ENCODE results near the gene ISY1.
"Not testable (repeated sequence)": the region's sequence is repeated elsewhere in the genome, so short reads cannot be mapped to it uniquely, and the experiment has no call there.

ISY1 gene

GRCh38 chr3:129160891-129161859 lies at the start of gene ISY1:
TSS of gene ISY1 (minus strand) at chr3:129161063. CDS start at chr3:129160975, 88 bp downstream.
- no peak for TF ChIP-seq JUND (IDR thresholded peaks at IDR 0.05; ENCODE audit: low read depth)
- in situ Hi-C loops (cut with HindIII; ENCODE audit: low pct_unique_long_range_greater_than_20kb, low sequenced_read_pairs): no loop called here
- peak; percentile 88 to 98 for DNase-seq (ENCODE audit: low read depth in 1 of 2, low spot score in 1 of 2)

DNA sequence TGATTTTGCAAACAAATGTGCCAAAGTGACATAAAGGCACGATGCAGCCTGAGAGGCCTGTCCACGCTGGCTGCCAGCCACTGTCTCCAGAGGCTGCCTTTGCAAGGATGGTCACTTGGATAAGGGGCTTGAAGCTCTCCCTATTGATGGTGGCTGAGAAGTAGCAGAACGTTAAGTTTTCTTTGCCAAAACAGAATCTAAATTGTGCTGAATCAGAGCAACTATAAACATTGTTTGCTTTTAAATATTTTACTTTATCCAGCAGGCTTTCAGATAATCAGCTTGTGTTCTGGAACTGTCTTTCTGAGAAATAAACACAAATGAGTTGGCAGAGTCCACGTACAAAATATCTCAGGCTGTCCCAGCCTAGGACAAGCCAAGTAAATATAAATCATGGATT lies 46.6 kb upstream of the ISY1 start:
- DNase-seq (ENCODE audit: low read depth in 1 of 2, low spot score in 1 of 2): no peak
- in situ Hi-C loops (cut with HindIII; ENCODE audit: low pct_unique_long_range_greater_than_20kb, low sequenced_read_pairs): no loop called here
- TF ChIP-seq JUND (IDR thresholded peaks at IDR 0.05; ENCODE audit: low read depth): no peak

DNA sequence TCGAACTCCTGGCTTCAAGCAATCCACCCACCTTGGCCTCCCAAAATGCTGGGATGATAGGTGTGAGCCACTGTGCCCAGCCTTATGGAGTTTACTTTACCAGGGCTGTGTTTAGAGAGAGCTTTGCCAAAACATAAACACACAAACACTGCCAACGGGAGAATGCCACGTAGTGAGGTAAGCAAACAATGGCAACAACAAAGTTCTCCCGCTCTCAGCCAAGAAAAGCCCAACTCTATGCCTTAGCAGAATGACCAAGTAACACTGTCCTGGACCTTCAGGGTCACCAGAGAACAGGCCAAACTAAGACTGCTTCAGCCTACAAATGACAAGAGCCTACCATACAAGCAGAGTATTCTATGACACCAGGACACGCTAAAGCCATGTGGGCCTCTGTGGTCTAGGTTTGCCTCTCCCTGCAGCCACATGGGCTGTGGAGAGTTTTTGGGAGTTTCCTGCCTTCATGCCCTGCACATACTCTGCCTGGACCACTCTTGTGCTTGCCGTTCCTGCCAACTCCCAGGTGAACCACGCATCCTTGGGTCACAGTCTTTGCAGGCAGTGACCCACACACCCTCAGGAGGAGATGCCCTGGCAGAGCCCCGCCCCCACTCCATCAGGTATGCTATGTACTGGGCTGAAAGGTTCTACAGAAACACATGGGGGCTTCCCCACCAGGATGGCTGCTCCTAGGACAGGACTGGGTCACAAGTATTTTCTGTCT lies 44.4 kb upstream of the ISY1 start:
- in situ Hi-C loops (cut with HindIII; ENCODE audit: low pct_unique_long_range_greater_than_20kb, low sequenced_read_pairs): no loop called here
- DNase-seq (ENCODE audit: low read depth in 1 of 2, low spot score in 1 of 2): peak in 1 of 2 experiments; percentile 83
- TF ChIP-seq JUND (IDR thresholded peaks at IDR 0.05; ENCODE audit: low read depth): no peak

DNA sequence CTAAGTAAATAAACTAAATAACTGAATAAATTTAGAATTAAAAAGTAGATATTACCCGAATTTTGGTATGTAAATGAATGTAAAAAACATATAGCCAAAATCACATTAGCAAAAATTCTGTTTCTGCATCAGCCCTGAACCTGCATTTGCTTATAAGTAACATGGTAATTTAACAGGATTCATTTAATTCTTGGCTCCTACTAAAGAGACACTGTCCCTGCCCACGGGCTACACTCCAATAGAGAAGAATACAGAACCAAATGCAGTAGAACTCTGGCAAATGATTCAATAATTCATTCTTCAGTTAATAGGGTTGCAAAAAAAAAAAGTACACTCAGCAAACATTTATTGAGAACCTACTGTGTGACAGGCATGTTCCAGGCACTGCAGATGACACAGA lies 43.6 kb upstream of the ISY1 start:
- TF ChIP-seq JUND (IDR thresholded peaks at IDR 0.05; ENCODE audit: low read depth): no peak
- in situ Hi-C loops (cut with HindIII; ENCODE audit: low pct_unique_long_range_greater_than_20kb, low sequenced_read_pairs): no loop called here
- DNase-seq (ENCODE audit: low read depth in 1 of 2, low spot score in 1 of 2): no peak

GRCh38 chr3:129199366-129199765 lies 38.5 kb upstream of the ISY1 start:
- in situ Hi-C loops (cut with HindIII; ENCODE audit: low pct_unique_long_range_greater_than_20kb, low sequenced_read_pairs): no loop called here
- no peak for DNase-seq (ENCODE audit: low read depth in 1 of 2, low spot score in 1 of 2)
- TF ChIP-seq JUND (IDR thresholded peaks at IDR 0.05; ENCODE audit: low read depth): no peak

DNA sequence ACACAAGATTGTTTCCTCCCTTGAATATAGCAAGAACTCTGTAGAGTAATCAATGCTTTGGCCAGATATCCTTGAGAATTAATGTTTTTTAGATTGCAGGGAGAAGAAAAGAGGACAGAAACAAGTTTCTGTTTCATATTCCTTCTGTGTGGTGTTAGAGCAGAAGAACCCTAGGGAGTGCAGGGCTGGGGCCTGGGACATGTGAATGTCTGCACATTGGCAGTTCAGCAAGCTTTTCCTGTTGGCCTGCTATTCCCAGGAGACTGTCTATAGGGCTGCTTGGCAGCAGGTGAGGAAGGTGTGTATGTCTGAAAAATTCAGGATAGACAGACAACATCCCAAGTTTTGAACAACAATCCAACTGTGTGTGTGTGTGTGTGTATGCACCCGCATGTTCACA lies 36.5 kb upstream of the ISY1 start:
- DNase-seq (ENCODE audit: low read depth in 1 of 2, low spot score in 1 of 2): peak; percentile 53 to 89
- TF ChIP-seq JUND (IDR thresholded peaks at IDR 0.05; ENCODE audit: low read depth): no peak
- in situ Hi-C loops (cut with HindIII; ENCODE audit: low pct_unique_long_range_greater_than_20kb, low sequenced_read_pairs): no loop called here

DNA sequence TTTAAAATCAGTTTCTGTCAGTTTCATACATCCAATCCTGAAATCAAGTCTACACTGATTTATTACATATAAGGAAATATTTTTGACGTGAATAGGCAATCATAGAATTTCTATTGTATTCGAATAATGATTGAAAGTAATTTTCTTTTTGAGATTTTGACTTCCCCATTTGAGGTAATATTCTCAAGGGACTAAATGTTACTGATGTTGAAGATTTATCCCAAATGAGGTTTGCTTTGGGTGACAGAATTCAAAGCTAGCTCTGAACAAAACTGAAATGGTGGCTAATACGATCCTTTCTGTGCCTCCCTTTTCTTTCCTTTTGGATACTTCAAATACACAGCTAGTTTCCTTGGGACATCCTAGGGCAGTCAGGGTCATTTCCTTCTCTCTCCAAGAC lies 35.7 kb upstream of the ISY1 start:
- in situ Hi-C loops (cut with HindIII; ENCODE audit: low pct_unique_long_range_greater_than_20kb, low sequenced_read_pairs): no loop called here
- no peak for TF ChIP-seq JUND (IDR thresholded peaks at IDR 0.05; ENCODE audit: low read depth)
- no peak for DNase-seq (ENCODE audit: low read depth in 1 of 2, low spot score in 1 of 2)

- DNase-seq (ENCODE audit: low read depth in 1 of 2, low spot score in 1 of 2): no peak
- no peak for TF ChIP-seq JUND (IDR thresholded peaks at IDR 0.05; ENCODE audit: low read depth)
- in situ Hi-C loops (cut with HindIII; ENCODE audit: low pct_unique_long_range_greater_than_20kb, low sequenced_read_pairs): no loop called here
These were observed 34.9 kb upstream of the ISY1 start for GRCh38 chr3:129195731-129196256.

- in situ Hi-C loops (cut with HindIII; ENCODE audit: low pct_unique_long_range_greater_than_20kb, low sequenced_read_pairs); DNase-seq (ENCODE audit: low read depth in 1 of 2, low spot score in 1 of 2): not testable (repeated sequence)
These were observed 28.9 kb upstream of the ISY1 start for GRCh38 chr3:129189793-129190192.

DNA sequence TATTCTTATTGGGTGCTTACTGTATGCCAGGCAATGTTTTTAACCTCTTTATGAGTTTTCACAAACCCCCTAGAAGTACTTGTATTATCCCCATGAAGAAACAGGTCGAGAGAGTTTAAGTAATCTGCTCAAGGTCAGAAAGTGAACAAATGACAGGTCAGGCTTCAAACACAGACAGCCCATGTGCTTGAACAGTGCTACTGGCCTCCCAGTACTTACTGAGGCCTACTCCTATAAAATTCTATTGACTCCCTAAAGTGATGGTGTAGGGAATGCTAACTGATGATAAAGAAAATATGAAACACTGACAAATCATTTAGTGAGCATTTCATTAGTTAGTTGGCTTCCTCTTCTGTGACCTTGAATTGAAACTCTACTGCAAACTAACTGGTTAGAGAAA lies 27.0 kb upstream of the ISY1 start:
- DNase-seq (ENCODE audit: low read depth in 1 of 2, low spot score in 1 of 2): no peak
- in situ Hi-C loops (cut with HindIII; ENCODE audit: low pct_unique_long_range_greater_than_20kb, low sequenced_read_pairs): no loop called here
- no peak for TF ChIP-seq JUND (IDR thresholded peaks at IDR 0.05; ENCODE audit: low read depth)

DNA sequence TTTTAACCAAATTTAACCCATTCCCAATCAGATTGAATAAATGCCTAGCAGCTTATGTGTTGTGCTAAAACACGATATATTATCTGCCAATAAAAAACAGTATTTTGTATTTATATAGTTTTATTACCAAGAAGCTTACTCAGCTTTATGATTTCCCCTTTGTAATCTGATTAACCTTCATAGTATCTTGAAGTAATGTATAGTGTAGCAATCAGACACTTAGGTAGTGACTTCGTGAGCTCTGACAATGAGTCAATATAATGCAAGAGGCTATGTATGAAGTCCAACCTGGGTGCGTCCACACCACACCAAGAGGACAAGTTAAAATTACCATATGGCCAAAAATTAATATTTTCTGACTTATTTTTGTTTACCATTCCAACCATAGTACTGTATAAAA lies 24.9 kb upstream of the ISY1 start:
- no peak for DNase-seq (ENCODE audit: low read depth in 1 of 2, low spot score in 1 of 2)
- TF ChIP-seq JUND (IDR thresholded peaks at IDR 0.05; ENCODE audit: low read depth): no peak
- in situ Hi-C loops (cut with HindIII; ENCODE audit: low pct_unique_long_range_greater_than_20kb, low sequenced_read_pairs): no loop called here

DNA sequence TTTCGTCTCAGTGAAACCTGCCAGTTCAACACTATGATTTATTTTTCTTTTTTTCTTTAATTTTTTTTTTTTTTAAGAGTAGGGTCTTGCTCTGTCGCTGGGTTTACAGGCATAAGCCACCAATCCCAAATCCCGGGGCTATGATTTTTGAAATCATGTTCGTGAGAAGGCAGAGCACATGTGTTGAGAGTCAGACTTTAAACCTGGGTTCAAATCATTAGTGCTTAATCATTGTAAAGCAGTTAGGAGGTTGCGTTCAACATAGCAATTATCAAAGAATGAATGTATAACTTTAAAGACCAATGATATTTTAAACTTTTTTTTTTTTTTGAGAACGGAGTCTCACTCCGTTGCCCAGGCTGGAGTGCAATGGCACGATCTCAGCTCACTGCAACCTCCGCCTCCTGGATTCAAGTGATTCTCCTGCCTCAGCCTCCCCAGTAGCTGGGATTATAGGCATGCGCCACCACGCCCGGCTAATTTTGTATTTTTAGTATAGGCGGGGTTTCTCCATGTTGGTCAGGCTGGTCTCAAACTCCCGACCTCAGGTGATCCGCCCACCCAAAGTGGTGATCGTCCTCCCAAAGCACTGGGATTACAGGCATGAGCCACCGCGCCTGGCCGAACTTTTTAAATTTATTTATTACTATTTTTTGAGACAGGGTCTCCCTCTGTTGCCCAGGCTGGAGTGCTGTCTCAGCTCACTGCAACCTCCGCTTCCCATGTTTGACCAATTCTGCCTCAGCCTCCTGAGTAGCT lies 24.1 kb upstream of the ISY1 start:
- in situ Hi-C loops (cut with HindIII; ENCODE audit: low pct_unique_long_range_greater_than_20kb, low sequenced_read_pairs); DNase-seq (ENCODE audit: low read depth in 1 of 2, low spot score in 1 of 2): not testable (repeated sequence)

DNA sequence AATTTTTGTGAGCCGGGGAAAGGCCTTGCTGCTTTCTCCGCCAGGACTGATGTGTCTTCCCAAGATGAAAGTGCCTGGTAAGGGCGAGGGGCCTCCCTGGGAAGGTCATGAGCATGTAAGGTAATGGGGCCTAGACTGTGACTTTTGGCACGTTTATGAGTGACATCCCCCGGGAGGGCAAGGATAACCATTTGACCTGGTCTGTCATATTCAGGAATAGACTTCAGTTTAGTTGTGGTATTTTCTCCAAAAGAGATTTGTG lies 23.5 kb upstream of the ISY1 start:
- no peak for DNase-seq (ENCODE audit: low read depth in 1 of 2, low spot score in 1 of 2)
- in situ Hi-C loops (cut with HindIII; ENCODE audit: low pct_unique_long_range_greater_than_20kb, low sequenced_read_pairs): no loop called here
- TF ChIP-seq JUND (IDR thresholded peaks at IDR 0.05; ENCODE audit: low read depth): no peak
